NCI-H226 (cell line): Measurements from ENCODE around the gene ZNHIT6.
"Not testable (repeated sequence)": the region's sequence is repeated elsewhere in the genome, so short reads cannot be mapped to it uniquely, and the experiment has no call there.

Experiments
- DNase-seq: peaks from one replicate; pipeline ENCODE4 v3.0.0-alpha.2; 2015

Gene ZNHIT6, protein sequence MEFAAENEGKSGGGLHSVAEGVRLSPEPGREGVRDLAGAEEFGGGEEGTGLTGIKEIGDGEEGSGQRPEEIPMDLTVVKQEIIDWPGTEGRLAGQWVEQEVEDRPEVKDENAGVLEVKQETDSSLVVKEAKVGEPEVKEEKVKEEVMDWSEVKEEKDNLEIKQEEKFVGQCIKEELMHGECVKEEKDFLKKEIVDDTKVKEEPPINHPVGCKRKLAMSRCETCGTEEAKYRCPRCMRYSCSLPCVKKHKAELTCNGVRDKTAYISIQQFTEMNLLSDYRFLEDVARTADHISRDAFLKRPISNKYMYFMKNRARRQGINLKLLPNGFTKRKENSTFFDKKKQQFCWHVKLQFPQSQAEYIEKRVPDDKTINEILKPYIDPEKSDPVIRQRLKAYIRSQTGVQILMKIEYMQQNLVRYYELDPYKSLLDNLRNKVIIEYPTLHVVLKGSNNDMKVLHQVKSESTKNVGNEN

DNA sequence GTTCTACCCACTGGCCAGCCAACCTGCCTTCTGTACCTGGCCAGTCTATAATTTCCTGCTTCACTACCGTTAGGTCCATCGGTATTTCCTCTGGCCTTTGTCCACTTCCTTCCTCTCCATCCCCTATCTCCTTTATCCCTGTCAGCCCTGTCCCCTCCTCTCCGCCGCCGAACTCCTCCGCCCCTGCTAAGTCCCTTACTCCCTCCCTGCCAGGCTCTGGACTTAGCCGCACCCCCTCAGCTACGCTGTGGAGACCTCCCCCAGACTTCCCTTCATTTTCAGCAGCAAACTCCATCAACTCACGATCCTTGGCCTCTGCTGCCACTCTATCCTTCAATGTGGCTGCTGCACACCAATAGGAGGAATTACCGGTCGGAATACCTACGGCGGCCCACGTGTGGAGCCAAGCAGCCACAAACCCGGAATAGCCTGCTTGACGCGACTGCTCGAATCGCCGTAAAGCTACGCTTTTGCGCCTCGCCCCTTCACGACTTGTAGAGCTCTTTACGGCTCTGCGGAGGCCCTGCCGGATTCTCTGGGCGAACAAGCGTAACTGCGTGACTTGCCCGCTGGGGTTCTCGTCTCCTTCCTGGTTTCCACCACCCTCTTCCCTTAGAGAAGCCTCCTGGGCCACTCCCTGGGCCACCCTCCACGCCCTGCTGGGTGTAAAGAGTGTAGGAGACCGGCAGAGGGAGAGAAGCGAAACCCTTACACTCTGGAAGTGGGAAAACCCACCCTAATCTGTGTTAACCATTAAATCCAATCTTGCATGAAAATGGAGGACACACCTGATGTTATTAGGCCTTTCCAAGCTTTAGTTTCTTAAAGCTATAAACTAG is at the start of gene ZNHIT6:
Gene ZNHIT6, minus strand, starts transcription at position 444 of the 839 bp plus-strand sequence. Its CDS starts 149 bp downstream, at position 295.
- peak; percentile 99 for DNase-seq

DNA sequence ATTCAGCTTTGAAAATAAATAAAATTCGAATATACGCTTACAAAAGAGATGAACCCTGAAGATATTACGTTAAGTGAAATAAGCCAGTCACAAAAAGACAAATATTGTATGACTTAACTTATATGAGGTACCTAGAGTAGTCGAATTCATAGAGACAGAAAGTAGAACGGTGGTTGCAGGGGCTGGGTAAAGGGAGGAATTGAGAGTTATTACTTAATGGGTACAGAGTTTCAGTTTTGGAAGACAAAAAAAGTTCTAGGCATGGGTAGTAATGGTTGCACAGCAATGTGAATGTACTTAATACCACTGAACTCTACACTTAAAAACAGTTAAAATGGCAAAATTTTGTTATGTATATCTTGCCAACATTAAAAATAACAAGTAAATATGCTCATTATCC is 48.6 kb upstream of the ZNHIT6 start:
- no peak for DNase-seq

DNA sequence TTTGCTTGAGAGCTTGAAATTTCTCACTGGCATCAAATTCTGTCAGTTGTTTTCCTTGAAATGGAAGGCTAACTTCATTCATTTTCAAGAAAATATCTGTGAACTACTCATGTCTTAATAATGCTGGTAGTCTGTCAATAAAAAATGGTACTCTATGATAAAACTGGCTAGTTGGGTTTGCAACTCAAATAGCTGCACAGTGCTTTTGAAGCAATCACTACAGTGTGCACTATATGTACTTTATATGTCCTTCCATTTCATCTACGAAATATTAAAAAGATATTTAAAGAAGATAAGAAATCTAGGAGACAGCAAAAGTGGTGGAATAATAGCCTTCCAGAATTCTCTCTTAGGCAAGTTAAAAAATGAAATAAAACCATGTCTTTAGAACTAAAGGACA is 39.9 kb upstream of the ZNHIT6 start:
- no peak for DNase-seq

DNA sequence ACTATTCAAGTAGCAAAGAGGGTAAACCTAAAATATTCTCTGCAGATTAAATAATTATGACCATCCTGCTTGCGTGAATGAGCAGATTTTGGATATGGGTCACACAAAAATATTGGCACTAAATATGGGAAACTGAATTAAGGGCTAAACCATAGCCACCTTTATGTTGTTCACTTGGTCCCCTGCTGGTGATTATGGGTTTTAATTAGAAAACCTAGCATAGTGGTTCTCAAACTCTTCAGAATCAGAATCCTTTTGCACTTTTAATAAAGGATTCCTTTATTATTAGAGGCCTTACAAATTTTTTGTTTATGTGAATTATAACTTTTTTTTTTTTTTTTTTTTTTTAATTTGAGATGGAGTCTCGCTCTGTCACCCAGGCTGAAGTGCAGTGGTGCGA is 38.5 kb upstream of the ZNHIT6 start:
- DNase-seq = no peak

DNA sequence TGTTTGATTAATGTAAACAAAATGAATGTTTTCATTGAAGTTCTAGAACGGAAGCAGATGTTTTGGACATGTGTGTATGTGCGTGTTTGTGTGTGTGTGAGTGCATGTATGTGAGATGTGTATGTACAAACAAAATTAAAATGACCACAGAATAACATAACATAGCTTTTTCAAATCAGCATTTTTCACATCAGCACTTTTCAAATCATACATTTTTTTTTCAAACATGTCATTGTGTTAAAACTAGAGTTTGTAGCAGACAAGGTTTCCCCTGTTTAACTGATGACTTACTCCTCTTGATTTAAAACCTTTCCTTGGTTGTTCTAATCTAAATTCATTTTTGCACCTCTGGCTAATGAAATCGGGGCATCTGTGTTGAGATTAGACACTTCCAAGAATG is 35.6 kb upstream of the ZNHIT6 start:
- no peak for DNase-seq

DNA sequence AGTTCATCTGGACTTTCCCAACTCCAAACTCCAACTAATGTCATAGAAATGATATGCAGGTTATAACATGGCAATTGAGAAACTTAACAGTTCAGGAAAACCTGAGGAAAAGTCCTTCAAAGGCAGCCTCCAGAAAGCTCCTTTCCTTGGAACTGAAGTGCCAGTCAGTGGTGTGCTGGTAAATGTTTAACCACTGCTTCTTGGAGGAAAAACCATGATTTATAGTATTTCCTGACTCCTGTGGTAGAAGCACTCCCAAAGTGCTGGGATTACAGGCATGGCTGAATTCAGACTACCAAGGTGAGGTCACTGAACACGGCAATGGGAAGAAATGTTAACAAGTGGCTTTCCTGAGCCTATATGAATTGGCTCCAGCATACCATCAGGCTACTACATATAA is 26.7 kb upstream of the ZNHIT6 start:
- no peak for DNase-seq

DNA sequence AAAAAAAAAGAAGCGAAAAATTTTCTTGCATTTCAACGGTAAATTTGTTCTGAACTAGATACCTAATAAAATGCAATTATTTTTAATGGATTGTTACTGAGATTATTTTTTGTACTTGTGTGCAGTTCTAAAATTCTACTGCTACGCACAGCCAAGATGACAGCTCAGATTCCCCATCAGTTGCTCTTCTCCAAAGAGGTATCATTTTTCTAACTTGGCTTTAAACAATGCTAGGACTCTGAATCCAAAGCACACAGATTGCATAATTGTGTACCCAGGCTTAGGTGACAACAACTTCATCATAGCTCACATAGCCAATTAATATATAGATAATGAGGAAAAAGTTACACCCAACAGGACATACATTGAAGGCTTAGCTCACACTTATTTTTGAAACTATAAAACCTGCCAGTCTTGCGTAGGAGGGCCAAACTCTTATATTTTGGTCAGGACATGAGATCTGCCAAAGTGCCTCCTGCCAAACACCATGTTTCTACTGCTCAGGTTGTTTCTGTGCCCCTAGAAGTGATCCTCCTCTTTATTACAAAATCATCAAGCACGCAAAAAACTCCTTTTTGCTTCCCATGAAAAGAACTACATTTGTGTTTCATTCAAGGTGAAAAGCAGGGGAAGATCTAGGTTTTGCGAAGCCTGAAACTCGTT is 10.6 kb upstream of the ZNHIT6 start:
- DNase-seq = no peak

DNA sequence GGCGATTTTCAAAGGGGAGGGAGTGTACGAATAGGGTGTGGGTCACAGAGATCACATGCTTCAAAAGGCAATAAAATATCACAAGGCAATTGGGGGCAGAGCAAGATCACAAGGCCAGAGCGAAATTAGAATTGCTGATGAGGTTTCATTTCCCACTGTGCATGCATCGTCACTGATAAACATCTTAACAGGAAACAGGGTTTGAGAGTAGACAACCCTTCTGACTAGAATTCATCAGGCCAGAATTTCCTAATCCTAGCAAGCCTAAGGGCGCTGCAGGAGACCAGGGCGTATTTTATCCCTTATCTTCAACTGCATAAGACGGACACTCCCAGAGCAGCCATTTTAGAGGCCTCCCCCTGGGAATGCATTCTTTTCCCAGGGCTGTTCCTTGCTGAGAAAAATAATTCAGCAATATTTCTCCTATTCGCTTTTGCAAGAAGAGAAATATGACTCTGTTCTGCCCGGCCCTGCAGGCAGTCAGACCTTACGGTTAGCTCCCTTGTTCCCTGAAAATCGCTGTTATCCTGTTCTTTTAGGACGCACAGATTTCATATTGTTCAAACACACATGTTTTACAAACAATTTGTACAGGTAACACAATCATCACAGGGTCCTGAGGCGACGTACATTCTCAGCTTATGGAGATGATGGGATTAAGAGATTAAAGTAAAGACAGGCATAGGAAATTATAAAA is 6.3 kb upstream of the ZNHIT6 start:
- not testable (repeated sequence) for DNase-seq

DNA sequence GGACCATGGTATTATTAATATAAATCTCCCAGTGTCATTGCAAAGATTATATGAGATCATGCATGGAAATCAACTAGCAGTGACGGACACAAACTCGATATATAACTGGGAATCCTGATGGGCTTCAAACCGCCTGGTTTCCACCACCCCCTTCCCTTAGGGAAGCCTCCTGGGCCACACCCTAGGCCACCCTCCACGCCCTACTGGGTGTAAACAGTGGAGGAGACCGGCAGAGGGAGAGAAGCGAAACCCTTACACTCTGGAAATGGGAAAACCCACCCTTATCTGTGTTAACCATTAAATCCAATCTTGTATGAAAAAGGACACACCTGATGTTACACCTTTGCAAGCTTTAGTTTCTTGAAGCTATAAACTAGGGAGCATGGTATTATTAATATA is 595 bp upstream of the ZNHIT6 start:
- DNase-seq = no peak

DNA sequence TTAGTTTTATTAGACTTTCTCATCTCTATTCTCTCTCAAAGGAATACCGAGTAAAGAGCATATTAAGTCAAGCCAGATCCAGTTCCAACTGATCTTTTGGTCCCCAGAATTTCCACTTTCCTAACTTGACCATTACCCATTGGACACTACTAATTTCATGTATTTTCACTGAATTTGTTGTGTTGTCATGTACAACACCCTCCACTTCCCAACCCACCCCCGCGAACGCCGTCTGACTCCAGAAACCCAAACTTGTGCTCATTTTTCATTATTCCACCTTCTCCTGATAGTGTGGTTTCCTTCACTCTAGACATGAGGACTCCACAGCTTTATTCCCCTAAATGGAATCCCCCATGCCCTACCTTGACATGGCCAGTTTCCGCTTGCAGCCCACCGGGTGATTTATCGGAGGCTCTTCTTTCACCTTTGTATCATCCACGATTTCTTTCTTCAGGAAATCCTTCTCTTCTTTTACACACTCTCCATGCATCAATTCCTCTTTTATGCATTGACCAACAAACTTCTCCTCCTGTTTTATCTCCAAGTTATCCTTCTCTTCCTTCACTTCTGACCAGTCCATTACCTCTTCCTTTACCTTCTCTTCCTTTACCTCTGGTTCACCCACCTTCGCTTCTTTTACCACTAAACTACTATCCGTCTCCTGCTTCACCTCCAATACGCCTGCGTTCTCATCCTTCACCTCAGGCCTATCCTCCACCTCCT is 805 bp downstream of the ZNHIT6 start:
- no peak for DNase-seq

DNA sequence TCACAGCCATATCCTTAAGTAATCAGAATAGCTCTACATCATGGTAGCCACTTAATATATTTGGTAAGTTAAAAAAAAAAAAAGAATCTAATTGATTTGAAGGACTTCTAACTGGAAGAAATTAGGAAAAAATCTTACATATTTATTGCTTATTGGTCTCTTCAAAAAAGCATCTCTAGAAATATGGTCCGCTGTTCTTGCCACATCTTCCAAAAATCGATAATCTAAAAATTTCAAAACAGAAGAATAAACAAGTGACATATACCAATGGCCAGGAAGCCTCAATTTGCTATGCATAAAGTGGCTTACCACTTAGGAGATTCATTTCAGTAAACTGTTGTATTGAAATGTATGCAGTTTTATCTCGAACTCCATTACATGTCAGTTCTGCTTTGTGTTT is 2.3 kb downstream of the ZNHIT6 start:
- no peak for DNase-seq

DNA sequence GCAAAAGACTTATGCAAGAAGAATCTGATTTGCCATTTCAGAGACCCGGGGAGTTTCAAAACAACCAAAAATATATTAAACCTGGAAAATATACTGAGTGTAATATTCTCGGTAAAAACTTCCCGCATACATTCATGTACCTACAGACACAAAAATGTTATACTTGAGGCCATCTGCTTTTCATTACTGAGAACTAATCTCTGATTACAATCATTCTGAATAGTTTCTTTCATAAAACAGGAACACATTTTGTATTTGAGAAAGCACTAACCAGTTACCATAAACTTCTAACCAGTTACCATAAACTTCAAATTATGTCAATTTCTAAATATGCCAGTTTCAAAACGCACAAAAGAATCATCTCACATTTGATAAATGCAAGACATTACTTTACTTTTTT is 7.8 kb downstream of the ZNHIT6 start:
- no peak for DNase-seq

DNA sequence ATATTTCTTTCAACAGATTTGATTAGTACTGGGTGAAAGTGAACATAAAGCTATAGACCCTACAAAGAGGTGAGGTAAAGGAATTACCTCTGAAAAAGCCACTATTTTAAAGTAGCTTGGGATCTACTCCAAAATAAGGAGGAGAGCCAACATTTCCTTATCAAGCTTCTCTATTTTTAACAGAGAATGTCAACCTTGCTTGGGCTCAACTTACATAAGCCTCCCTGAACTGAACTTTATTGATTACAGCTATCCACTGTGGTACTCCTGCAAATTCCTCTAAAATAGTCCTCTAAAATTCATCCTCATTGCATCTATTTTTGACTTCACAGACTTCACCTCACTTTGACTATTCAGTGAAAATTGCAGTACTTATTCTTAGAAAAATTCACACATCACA is 10.3 kb downstream of the ZNHIT6 start:
- DNase-seq = no peak

DNA sequence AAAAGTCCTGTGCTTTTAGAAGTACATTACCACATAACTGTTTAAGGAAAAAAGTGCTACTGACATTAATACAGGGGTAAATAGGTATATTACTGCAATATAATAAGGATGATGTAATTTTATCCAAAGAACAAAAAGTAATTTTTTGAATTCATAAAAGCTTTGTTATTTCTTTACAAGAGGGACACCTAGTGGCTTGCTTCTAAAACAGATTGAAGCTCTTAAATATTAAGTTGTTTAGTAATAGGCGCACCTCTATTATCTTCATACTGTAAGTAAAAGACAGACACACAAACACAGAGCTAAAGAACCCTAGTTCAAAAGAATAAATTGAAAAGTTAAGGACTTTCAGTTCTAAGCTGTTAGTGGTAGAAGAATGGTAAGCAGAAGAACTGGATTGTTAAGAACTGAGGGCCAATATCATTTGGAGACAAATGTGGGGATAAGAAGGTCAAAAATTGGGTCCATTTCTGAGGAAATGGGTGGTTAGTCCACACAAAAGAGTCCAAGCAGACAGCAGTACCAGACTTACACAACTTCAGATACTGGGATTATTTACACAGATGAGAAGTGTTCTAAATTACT is 15.4 kb downstream of the ZNHIT6 start:
- DNase-seq = peak; percentile 7

DNA sequence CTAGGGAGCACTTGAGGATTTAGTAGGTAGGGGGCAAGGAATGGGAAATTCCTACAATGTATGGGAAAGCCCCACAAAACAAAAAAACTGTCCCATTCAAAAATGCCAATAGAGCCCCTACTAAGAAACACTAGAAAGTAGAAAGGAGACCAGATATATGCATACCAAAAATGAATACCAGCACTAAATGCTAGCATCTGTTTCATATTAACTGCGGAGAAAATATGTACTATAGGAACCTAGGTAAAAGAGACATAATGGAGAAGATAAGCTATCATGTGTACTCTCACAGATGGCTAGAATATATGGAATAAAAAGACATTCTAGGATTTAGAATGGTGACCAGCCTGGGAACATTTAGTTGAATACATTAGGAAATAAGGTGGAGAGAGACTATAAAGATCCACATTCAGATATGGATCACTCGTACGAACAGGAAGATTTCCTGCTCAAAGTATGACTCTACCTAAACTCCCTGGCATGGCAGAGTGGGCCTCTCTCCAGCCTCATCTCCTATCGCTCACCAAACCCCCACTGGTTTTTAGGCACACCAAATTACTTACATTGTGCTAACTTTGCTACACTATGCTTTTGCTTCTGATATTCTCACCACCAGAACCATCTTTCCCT is 18.3 kb downstream of the ZNHIT6 start:
- DNase-seq = no peak

DNA sequence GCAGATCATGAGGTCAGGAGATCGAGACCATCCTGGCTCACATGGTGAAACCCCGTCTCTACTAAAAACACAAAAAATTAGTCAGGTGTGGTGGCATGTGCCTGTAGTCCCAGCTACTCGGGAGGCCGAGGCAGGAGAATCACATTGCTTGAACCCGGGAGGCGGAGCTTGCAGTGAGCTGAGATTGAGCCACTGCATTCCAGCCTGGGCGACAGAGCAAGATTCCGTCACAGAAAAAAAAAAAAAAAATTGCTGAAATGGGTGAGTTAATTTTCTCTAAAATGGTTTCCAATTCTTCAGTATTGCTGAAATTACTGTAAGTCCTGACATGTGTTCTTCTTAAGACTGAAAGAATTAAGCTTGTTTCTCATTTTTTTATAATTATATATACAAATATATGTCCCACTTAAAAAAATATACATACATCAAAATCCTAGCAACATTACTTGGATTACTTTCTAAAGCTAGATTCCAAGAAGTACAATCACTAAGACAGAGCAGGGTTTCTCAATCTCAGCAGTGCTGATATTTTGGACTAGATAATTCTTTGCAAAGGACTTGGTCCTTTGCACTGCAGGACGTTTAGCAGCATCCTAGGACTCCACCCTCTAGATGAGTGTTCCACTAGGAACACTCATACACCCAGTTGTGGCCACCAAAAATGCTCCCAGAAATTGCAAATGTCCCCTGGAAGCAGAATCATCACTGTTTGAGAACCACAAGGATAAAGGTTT is 24.8 kb downstream of the ZNHIT6 start:
- DNase-seq = no peak

DNA sequence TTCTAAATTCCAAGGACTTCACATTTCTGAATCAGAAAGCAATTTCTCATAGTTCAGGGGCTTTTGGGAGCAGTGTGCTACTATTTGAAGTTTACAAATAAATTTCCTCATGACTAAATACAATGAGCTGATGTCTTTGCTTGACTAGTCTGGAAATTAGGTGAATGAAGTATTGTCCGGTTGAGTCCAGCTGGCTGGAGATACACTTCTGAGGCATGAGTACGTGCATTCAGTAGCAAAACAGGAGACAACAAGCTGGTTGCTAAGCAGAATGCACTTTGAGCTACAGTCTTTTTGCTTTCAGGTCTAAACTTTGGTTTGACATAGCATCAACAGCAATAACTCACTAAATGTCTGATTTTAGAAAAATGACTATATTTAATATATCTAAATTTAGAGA is 27.1 kb downstream of the ZNHIT6 start:
- no peak for DNase-seq

DNA sequence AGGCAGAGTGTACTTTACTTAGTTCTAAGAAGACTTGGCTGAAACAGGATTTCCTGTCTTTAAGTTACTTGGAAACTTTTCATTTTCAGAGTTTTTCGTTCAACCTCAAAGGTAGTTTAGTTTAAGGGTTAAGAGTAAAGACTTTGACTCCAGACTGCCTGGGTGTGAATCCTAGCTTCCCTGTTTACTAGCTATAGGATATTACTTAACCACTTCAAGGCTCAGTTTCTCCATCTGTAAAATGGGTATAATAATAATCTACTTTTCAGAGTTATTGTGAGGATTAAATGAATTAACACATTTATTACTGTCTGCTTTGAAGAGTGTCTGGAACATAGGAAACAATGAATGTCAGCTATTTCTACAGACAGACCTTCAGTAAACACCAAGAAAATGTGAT is 30.0 kb downstream of the ZNHIT6 start:
- DNase-seq = no peak

DNA sequence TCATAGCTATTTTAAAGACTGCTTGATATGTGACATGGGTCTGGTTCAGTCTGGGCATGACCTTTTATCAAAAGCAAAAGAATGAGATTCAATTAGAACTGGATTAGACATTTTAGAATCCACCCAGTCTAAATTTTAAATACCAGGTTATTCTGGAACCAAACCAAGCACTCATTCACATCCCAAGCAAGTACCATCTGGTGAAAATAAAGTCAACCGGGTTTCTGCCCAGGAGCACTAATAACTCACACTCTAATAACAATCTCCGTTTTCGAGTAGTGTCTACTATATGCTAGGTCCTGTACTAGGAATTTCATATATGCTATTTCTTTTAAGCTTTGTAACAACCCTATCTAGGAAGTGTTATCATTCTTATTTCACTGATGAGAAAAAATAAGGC is 30.6 kb downstream of the ZNHIT6 start:
- no peak for DNase-seq

DNA sequence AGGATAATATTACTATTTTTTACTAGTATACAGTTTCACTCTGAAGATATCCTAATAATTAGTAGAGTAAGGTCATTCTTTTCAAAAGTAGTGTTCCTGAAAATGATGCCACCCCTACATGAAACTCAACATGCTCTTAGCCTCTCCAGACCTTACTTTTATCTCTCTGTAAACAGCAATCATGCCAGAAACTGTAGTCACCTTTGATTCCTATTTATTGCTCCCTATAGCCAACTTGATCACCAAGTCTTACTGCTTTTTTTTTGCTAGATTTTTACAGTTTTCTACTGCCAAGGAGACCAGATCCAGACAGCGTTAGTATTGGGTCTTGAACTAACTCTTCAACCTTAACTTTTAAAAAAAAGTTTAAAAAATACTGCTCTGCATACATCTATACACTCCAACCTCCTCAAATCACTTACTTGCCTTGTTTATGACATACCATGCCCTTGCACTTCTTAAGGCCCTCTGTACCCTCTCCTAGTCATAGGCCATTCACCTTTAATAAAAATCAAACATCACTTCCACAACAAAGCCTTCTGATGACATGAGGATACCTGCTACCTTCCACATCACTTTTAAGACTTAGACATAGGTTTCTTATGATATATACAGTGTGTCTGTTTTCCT is 36.1 kb downstream of the ZNHIT6 start:
- DNase-seq = no peak
